ENCODE results near the gene AK8. TPM values are rescaled to one million over a fixed set of nuclear protein-coding genes. Genes with fewer than 3 reads are reported as not detected.

AK8 gene
- total and polyA plus RNA-seq, 11 donors, result 0.61 to 1.4 TPM; not detected in 9

- no peak for DNase-seq
- WGBS, 4 donors, result 81 to 85% (median 82%) methylated on average over 1 of the region's 1 CpG
- peaks cover 0 to 1% (median 0%) of the 10 kb centered on the region in 9 donors for H3K27me3 ChIP-seq
- no peak for TF ChIP-seq CTCF (IDR thresholded peaks at IDR 0.05)
- no peak for TF ChIP-seq POLR2A (IDR thresholded peaks at IDR 0.05)
- H3K4me3 ChIP-seq, result no peak overlapping the region
- H3K9me3 ChIP-seq, result peaks cover 0 to 10% (median 0%) of the 10 kb centered on the region in 12 donors
- intact Hi-C loops (cut with DNase I), result no loop called here
- no peaks in the 10 kb centered on the region for H3K36me3 ChIP-seq
- no peak for ATAC-seq
- H3K27ac ChIP-seq, result no peak overlapping the region
- peaks cover 0 to 7% (median 0%) of the 10 kb centered on the region in 12 donors for H3K4me1 ChIP-seq
Measured at GRCh38 chr9:132787748-132788159, 90.3 kb downstream of the AK8 start.

GRCh38 chr9:132784286-132784830 is 93.7 kb downstream of the AK8 start:
- no peak for DNase-seq
- WGBS, 4 donors, result 84 to 89% (median 85%) methylated on average over 4 of the region's 4 CpGs
- Histone ChIP-seq H3K4me1 (peaks cover 0 to 7% (median 0%) of the 10 kb centered on the region in 12 donors), H3K4me3 (no peak overlapping the region), H3K9me3 (peaks cover 0 to 10% (median 0%) of the 10 kb centered on the region in 12 donors), H3K27ac (no peak overlapping the region), H3K27me3 (peaks cover 0 to 20% (median 0%) of the 10 kb centered on the region in 9 donors), H3K36me3 (no peaks in the 10 kb centered on the region)
- ATAC-seq, result no peak
- intact Hi-C loops (cut with DNase I), result no loop called here
- no peak for TF ChIP-seq POLR2A (IDR thresholded peaks at IDR 0.05)
- TF ChIP-seq CTCF (IDR thresholded peaks at IDR 0.05), result no peak

GRCh38 chr9:132783006-132783405 is 95.1 kb downstream of the AK8 start:
- WGBS, 4 donors, result 55 to 71% (median 61%) methylated on average over 4 of the region's 4 CpGs

GRCh38 chr9:132782037-132782436 is 96.0 kb downstream of the AK8 start:
- intact Hi-C loops (cut with DNase I), result no loop called here
- TF ChIP-seq CTCF (IDR thresholded peaks at IDR 0.05) (no peak), POLR2A (IDR thresholded peaks at IDR 0.05) (no peak)
- Histone ChIP-seq H3K27me3 (peaks cover 0 to 20% (median 0%) of the 10 kb centered on the region in 9 donors), H3K9me3 (no peaks in the 10 kb centered on the region), H3K27ac (no peak overlapping the region), H3K4me3 (no peak overlapping the region), H3K4me1 (peaks cover 0 to 5% (median 0%) of the 10 kb centered on the region in 12 donors), H3K36me3 (no peaks in the 10 kb centered on the region)
- DNase-seq, result no peak
- 66 to 75% (median 72%) methylated on average over 9 of the region's 9 CpGs for WGBS, 4 donors
- no peak for ATAC-seq

More at GRCh38 chr9:132783006-132783405, 95.1 kb downstream of the AK8 start:
- no peak overlapping the region for H3K27ac ChIP-seq
- no peak for TF ChIP-seq CTCF (IDR thresholded peaks at IDR 0.05)
- TF ChIP-seq POLR2A (IDR thresholded peaks at IDR 0.05), result no peak
- DNase-seq, result no peak
- ATAC-seq, result no peak
- peaks cover 0 to 3% (median 0%) of the 10 kb centered on the region in 12 donors for H3K9me3 ChIP-seq
- peaks cover 0 to 20% (median 0%) of the 10 kb centered on the region in 9 donors for H3K27me3 ChIP-seq
- peaks cover 0 to 7% (median 0%) of the 10 kb centered on the region in 12 donors for H3K4me1 ChIP-seq
- intact Hi-C loops (cut with DNase I), result no loop called here
- H3K4me3 ChIP-seq, result no peak overlapping the region
- H3K36me3 ChIP-seq, result no peaks in the 10 kb centered on the region
